ENCODE data around the gene RBM33. TPM values are rescaled to one million over a fixed set of nuclear protein-coding genes. Genes with fewer than 3 reads are reported as not detected.

Gene RBM33
- polyA plus RNA-seq, 1 experiment = 5.0 TPM

DNA sequence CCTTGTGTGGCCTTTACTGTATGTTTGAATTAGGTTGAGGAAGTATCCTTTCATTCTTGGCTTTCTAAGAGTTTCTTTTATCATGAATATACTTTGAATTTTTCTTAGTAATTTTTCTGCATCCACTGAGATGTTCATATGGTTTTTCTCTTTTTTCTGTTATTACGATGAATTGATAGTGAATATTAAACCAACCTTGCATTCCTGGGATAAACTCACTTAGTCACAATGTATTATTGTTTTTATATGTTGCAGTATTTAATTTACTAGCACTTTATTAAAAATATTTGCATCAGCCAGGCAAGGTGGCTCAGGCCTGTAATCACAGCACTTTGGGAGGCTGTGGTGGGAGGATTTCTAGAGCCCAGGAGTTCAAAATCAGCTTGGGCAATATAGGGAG is 15.3 kb upstream of the RBM33 start:
- no peak for TF ChIP-seq CTCF (IDR thresholded peaks at IDR 0.05; ENCODE audit: insufficient read depth, low read depth, low read length)
- H3K27me3 ChIP-seq (ENCODE audit: control insufficient read depth, insufficient read depth, low read length) = no peaks in the 10 kb centered on the region; the same call in 1 of the 2 replicates
- H3K36me3 ChIP-seq (ENCODE audit: control insufficient read depth, insufficient read depth, low read length) = no peaks in the 10 kb centered on the region
- CTCF ChIA-PET = interaction anchor here (1.1 kb wide), 1 partner anchor 30 kb away, joined by 3 read pairs; no protein-coding TSS in a partner anchor
- POLR2A ChIA-PET = no interaction called here
- no peak for DNase-seq (ENCODE audit: low read depth)
- H3K4me3 ChIP-seq (ENCODE audit: low read depth, low read length) = no peak overlapping the region

DNA sequence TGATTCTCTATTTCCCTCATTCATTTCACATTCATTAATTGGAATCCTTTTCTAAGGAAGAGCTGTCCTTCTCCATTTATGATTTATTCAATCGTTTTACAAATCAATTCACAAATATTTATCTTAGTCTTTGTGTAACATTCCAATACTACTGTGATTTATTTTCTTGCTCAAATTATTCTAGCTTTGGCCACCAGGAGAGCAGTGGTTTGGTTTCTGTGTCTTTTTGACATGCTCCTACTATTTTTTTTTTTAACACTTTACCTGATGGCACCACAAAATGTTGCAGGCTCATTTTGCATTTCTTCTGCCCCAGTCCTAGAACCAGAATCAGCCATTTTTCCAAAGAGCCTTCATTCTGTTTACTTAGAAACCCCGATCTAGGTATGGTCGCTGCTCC is 13.3 kb upstream of the RBM33 start:
- no peak for TF ChIP-seq CTCF (IDR thresholded peaks at IDR 0.05; ENCODE audit: insufficient read depth, low read depth, low read length)
- ChIA-PET POLR2A (no interaction called here), CTCF (interaction anchor here (0.6 to 0.9 kb wide), 3 partner anchors 9 to 97 kb away, joined by 4 read pairs; no protein-coding TSS in a partner anchor)
- H3K27me3 ChIP-seq (ENCODE audit: control insufficient read depth, insufficient read depth, low read length) = no peaks in the 10 kb centered on the region
- no peak for DNase-seq (ENCODE audit: low read depth)
- H3K4me3 ChIP-seq (ENCODE audit: low read depth, low read length) = no peak overlapping the region
- no peaks in the 10 kb centered on the region for H3K36me3 ChIP-seq (ENCODE audit: control insufficient read depth, insufficient read depth, low read length)

DNA sequence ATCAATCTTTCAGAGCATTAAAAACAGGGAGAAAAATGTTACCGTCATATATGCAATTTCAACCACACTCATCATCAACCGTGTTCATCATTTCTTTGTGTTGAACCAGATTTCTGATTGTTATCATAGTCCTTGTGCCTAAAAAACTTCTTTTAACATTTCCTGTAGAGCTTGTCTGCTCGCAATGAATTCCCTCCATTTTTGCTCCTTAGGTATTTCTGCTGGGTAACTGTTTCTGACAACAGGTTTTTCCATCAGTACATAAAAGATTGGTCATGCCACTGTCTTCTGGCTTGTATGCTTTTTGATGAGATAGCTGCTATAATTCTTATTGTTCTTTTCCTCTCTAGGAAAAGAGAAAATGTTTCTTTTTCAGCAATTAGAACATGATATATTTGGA is 8.6 kb upstream of the RBM33 start:
- POLR2A ChIA-PET = no interaction called here
- CTCF ChIA-PET = interaction anchor here (0.7 to 0.9 kb wide), 2 partner anchors 10 to 37 kb away, joined by 3 read pairs; no protein-coding TSS in a partner anchor

DNA sequence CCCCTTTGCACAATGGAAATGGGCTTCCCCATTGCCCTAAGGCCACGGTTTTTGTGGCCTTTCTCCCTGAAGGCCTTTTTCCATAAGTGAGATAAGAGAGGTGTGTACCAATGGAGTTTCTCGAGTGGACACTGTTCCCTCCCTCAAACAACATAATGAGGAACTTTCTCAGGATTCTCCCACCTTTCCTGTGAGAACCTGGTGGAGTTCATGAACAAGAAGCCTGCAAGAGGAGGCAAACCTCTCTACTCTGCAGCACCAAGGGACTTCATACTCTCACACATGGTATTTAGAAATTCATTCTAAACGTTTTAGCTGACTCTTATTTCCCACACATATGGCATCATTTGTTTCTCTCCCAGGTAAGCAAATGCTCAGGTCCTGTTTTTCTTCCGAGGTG is 7.3 kb upstream of the RBM33 start:
- TF ChIP-seq CTCF (IDR thresholded peaks at IDR 0.05; ENCODE audit: insufficient read depth, low read depth, low read length) = no peak
- H3K27me3 ChIP-seq (ENCODE audit: control insufficient read depth, insufficient read depth, low read length) = no peaks in the 10 kb centered on the region
- DNase-seq (ENCODE audit: low read depth) = no peak
- peaks cover 1% of the 10 kb centered on the region for H3K36me3 ChIP-seq (ENCODE audit: control insufficient read depth, insufficient read depth, low read length)
- no peak overlapping the region for H3K4me3 ChIP-seq (ENCODE audit: low read depth, low read length)
- POLR2A ChIA-PET = no interaction called here
- CTCF ChIA-PET = interaction anchor here (0.6 to 1.3 kb wide), 2 partner anchors 35 to 48 kb away, joined by 3 read pairs; no protein-coding TSS in a partner anchor

More for the DNA sequence above, 8.6 kb upstream of the RBM33 start:
- Histone ChIP-seq H3K4me3 (ENCODE audit: low read depth, low read length) (no peak overlapping the region), H3K27me3 (ENCODE audit: control insufficient read depth, insufficient read depth, low read length) (no peaks in the 10 kb centered on the region), H3K36me3 (ENCODE audit: control insufficient read depth, insufficient read depth, low read length) (no peaks in the 10 kb centered on the region)
- no peak for DNase-seq (ENCODE audit: low read depth)
- no peak for TF ChIP-seq CTCF (IDR thresholded peaks at IDR 0.05; ENCODE audit: insufficient read depth, low read depth, low read length)

DNA sequence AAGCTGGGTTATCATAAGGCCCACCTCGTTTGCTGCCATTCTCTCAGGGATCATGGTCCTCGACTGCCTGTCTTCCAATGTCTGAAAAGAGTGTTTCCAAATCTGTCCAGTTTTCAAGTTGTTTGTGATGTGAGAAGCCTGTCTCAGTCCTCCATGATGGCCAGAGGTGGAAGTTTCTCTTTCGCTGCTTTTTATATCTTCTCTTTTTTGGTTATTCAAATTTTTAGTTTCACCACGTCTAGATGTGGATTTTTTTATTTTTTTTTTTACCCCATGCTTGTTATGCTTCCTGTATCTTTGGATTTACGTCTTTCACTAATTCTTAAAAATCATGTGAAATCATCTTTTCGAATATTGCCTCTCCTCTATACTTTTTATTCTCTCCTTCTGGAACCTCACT is 6.1 kb upstream of the RBM33 start:
- POLR2A ChIA-PET = no interaction called here
- TF ChIP-seq CTCF (IDR thresholded peaks at IDR 0.05; ENCODE audit: insufficient read depth, low read depth, low read length) = no peak
- Histone ChIP-seq H3K4me3 (ENCODE audit: low read depth, low read length) (no peak overlapping the region), H3K27me3 (ENCODE audit: control insufficient read depth, insufficient read depth, low read length) (no peaks in the 10 kb centered on the region), H3K36me3 (ENCODE audit: control insufficient read depth, insufficient read depth, low read length) (peaks cover 1% of the 10 kb centered on the region)
- DNase-seq (ENCODE audit: low read depth) = no peak
- CTCF ChIA-PET = interaction anchor here (1.3 kb wide), 1 partner anchor 47 kb away, joined by 3 read pairs; no protein-coding TSS in a partner anchor
